NCI-H2196 (cell line): ENCODE measurements around the gene MARCHF6.
"Not testable (repeated sequence)": the region's sequence is repeated elsewhere in the genome, so short reads cannot be mapped to it uniquely, and the experiment has no call there.

ENCODE experiments used
- DNase-seq: peaks from one replicate; lab custom pipeline; 2025; ENCODE audit not compliant: unreplicated experiment; lab: John Stamatoyannopoulos, UW

Gene MARCHF6

DNA sequence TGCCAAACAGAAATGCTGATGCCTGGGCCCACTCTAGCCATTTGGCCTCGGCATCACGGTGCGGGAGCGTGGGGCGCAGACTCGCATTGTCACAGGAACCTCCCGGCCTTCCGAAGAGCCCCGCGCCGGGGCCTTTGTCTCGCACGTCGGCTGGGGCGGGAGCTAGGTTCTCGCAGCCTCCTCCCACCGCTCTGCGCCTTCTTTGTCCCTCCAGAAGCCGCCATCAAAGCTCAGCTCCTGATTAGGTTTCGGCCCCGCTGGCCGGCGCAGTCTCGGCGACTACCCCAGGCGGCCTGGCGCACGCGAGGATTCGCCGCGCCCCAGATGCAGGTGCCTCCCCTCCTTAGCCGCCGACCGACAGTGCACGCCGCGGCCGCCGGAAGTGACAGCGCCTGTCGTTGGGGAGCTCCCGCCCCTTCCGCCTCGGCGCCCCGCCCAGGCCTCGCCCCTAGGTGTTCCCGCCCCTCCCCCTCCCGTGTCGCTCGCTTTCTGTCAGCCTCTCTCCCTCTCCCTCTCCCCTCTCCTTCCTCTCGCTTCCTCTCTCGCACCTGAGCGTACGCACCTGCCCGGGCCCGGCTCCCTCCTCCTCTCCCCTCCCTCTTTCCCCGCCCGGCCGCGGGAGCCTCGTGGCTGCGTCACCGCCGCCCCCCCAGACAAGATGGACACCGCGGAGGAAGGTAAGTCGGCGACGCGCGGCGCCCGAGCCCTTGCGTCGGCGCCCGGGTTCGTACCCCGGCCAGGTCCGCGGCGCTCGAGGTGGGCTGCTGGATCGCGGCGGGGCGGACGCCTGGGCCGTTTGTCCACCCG is at the start of gene MARCHF6:
TSS of gene MARCHF6 (plus strand) at position 455 of the 807 bp plus-strand sequence. CDS start at position 659, 204 bp downstream.
- DNase-seq, result peak; percentile 97

DNA sequence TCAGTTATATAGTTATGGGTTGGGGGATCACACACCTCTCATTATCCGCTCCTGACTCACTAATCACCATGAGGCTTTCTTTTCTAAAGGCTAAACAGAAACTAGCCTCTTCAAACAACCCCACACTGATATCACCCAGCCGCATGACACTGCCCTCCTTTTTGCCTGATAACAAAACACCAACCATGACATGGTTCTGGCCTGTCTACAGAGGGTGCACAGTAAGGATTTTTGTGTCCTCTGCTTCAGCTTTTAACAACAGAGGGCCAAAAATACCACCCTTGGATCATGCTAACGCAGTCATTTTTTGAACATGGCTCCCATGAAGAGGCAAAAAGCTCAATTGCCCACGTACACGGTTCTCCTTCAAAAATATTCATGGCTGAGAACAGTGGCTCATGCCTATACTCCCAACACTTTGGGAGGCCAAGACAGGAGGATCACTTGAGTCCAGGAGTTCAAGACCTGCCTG is 49.8 kb upstream of the MARCHF6 start:
- no peak for DNase-seq

GRCh38 chr5:10304932-10305331 is 48.6 kb upstream of the MARCHF6 start:
- no peak for DNase-seq

DNA sequence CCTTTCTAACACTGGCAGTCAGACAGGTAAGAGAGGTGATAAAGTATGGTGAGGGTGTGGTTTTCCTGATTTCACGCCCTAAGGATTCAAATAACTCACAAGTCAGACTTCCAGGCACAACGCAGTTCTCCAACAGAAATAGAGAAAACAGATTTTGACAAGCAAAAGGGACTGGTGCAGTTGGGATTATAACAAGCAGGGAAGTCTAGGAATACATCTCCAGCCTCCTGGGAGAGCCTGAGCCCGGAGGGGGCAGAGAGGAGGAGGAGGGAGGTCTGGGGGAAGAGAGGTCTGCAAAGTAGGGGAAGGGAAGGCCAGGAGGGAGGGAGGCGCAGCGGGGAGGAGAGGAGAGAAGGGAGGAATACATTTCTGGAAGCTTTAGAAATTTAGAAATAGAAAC is 47.4 kb upstream of the MARCHF6 start:
- no peak for DNase-seq

GRCh38 chr5:10306806-10307205 is 46.7 kb upstream of the MARCHF6 start:
- no peak for DNase-seq

GRCh38 chr5:10307206-10308148 is 46.0 kb upstream of the MARCHF6 start, which contains the start of gene CMBL:
Gene CMBL, minus strand, starts transcription at chr5:10307902. Its CDS starts 17,140 bp downstream, at chr5:10290762.
- peak; percentile 74 for DNase-seq

GRCh38 chr5:10308844-10309243 is 44.7 kb upstream of the MARCHF6 start:
- no peak for DNase-seq

- DNase-seq, result peak; percentile 38
Measured at GRCh38 chr5:10310066-10310779, 43.3 kb upstream of the MARCHF6 start.

DNA sequence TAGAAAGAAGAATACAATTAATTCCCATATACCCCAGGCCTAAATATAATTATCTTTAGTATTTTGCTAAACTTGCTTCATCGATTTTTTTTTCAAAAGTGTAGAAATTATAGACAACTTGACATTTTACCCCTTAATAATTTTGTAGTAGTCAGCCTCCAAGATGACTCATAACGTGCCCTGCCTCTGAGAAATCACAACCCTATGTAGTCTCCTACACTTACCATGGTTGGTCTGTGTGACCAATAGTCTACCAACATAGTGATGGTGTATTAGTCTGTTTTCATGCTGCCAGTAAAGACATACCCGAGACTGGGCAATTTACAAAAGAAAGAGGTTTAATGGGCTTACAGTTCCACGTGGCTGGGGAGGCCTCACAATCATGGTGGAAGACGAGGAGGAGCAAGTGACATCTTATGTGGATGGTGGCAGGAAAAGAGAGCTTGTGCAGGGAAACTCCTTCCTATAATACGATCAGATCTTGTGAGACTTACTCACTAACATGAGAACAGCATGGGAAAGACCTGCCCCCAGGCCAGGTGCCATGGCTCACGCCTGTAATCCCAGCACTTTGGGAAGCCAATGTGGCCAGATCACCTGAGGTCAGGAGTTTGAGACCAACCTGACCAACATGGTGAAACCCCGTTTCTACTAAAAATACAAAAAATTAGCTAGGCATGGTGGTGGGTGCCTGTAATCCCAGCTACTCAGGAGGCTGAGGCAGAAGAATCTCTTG is 42.5 kb upstream of the MARCHF6 start:
- DNase-seq, result not testable (repeated sequence)

DNA sequence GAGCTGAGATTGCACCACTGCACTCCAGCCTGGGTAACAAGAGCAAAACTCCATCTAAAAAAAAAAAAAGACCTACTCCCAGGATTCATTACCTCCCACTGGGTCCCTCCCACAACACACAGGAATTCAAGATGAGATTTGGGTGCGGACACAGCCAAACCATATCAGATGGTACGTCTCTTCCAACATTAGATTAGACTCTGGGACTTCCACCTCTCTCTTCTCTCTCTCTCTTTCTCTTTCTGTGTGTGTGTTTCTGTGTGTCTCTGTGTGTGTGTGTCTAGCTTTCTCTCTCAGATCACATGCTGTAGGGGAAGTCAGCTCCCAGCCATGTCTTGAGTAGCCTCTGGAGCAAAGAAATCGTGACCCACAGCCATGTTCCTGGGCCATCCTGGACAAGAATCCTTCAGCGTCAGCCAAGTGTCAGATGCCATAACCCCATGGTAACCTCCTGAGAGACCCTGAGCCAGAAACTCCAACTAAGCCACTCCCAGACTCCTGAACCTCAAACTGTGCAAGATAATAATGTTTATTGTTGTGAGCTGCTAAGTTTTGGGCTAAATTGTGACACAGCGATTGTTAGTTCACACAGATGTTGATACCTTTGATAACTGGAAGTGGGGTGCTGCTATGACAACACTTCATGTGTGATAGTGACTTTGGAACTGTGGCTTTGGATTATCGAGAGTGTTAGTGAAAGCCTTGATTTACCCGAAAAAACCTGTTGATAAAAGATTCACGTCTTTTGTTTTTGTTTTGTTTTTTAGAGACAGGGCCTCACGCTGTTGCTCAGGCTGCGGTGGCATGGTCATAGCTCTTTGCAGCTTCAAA is 41.7 kb upstream of the MARCHF6 start:
- no peak for DNase-seq

- DNase-seq, result no peak
Measured at GRCh38 chr5:10315201-10315600, 38.3 kb upstream of the MARCHF6 start.

DNA sequence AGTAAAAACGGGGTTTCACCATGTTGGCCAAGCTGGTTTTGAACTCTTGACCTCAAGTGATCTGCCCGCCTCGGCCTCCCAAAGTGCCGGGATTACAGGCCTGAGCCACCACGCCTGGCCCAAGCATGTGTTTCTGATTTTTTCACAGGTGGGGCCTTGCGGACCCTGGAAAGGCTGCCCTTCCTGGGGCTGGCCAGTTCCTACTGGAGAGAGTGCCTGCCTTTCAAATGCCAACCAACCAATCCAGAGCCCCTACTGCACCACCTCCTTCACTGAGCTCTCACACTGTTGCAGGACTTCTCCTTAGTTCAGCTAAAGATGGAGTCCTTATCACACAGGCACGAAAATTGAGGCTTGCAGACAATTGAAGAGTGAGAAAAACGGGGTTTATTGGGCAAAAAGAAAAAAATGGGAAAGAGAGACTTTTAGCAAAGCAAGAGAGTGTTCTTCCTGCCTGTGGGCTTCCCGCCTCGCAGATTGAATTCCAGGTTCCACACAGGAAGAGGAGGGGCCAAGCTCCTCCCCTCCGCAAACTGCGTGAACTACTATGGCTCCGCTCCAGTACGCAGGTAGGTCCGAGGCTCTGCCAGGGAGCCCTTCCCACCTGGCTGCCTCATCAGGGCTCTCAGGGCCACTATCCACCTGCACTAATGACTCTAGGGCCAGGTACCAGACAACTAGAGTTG is 37.5 kb upstream of the MARCHF6 start:
- DNase-seq, result no peak

GRCh38 chr5:10317825-10318682 is 35.4 kb upstream of the MARCHF6 start:
- DNase-seq, result no peak

GRCh38 chr5:10319202-10319851 is 34.2 kb upstream of the MARCHF6 start:
- DNase-seq, result no peak

GRCh38 chr5:10320793-10321192 is 32.7 kb upstream of the MARCHF6 start:
- DNase-seq, result no peak

GRCh38 chr5:10321882-10322281 is 31.6 kb upstream of the MARCHF6 start:
- no peak for DNase-seq
